GM23338 (cell line): ENCODE results near the gene FETUB. TPM values are rescaled to one million over a fixed set of nuclear protein-coding genes. Genes with fewer than 3 reads are reported as not detected.

Experiments
- ATAC-seq: fragments of 200-7000 bp; cut with Tn5 transposase; 3 replicates; pipeline ENCODE4 v1.9.1; 2020
- DNase-seq: peaks from one replicate; pipeline ENCODE4 v3.0.0-alpha.2; 2015; ENCODE audit warnings: low spot score
- H2AFZ ChIP-seq: fragments of 200-600 bp; sonication (generic); 2 replicates; pipeline ENCODE4 v1.8.0; 2016; ENCODE audit warnings: antibody characterized with exemption, mild to moderate bottlenecking, moderate library complexity
- H3F3A ChIP-seq: fragments of 200-600 bp; sonication (generic); replicated peaks from 2 replicates; pipeline ENCODE4 v1.8.0; 2017; ENCODE audit warnings: antibody characterized with exemption, mixed run types, low read depth
- H3K27ac ChIP-seq: fragments of 200-600 bp; sonication (generic); 2 replicates; pipeline ENCODE4 v1.6.1; 2016; ENCODE audit warnings: low read depth
- H3K27me3 ChIP-seq: fragments of 200-600 bp; sonication (generic); 2 replicates; pipeline ENCODE4 v1.8.0; 2016; ENCODE audit warnings: mild to moderate bottlenecking, mixed run types, moderate library complexity; ENCODE audit not compliant: insufficient read depth
- H3K36me3 ChIP-seq: fragments of 200-600 bp; sonication (generic); 2 replicates; pipeline ENCODE4 v1.8.0; 2016; ENCODE audit warnings: mild to moderate bottlenecking; ENCODE audit not compliant: insufficient read depth
- H3K4me1 ChIP-seq: fragments of 200-600 bp; sonication (generic); 2 replicates; pipeline ENCODE4 v1.8.0; 2016; ENCODE audit warnings: mild to moderate bottlenecking, moderate library complexity; ENCODE audit not compliant: insufficient read depth
- H3K4me2 ChIP-seq: fragments of 200-600 bp; sonication (generic); 2 replicates; pipeline ENCODE4 v1.7.1; 2017; ENCODE audit warnings: mixed run types
- H3K4me3 ChIP-seq: fragments of 200-600 bp; sonication (generic); 2 replicates; pipeline ENCODE4 v1.6.1; 2016; ENCODE audit warnings: mixed run types
- H3K79me2 ChIP-seq: fragments of 200-600 bp; sonication (generic); replicated peaks from 2 replicates; pipeline ENCODE4 v1.8.0; 2017; ENCODE audit warnings: mild to moderate bottlenecking; ENCODE audit not compliant: insufficient read depth
- H3K9me2 ChIP-seq: fragments of 200-600 bp; sonication (generic); 2 replicates; pipeline ENCODE4 v1.8.0; 2017; ENCODE audit not compliant: insufficient read depth
- H4K20me1 ChIP-seq: fragments of 200-600 bp; sonication (generic); replicated peaks from 2 replicates; pipeline ENCODE4 v1.8.0; 2017; ENCODE audit warnings: mild to moderate bottlenecking; ENCODE audit not compliant: insufficient read depth
- H3K27ac Mint-ChIP-seq: 2 replicates; pipeline ENCODE4 v1.8.0; 2020; ENCODE audit warnings: inconsistent platforms, mild to moderate bottlenecking, moderate library complexity, mixed read lengths
- H3K27me3 Mint-ChIP-seq: 3 replicates; pipeline ENCODE4 v1.8.0; 2022; ENCODE audit warnings: low read depth, mild to moderate bottlenecking, moderate library complexity, mixed read lengths, inconsistent platforms; ENCODE audit not compliant: insufficient read depth, poor library complexity
- H3K36me3 Mint-ChIP-seq: 3 replicates; pipeline ENCODE4 v1.8.0; 2021; ENCODE audit warnings: low read depth, mild to moderate bottlenecking, inconsistent platforms, moderate library complexity, mixed read lengths
- H3K4me1 Mint-ChIP-seq: 3 replicates; pipeline ENCODE4 v1.8.0; 2020; ENCODE audit warnings: mild to moderate bottlenecking, inconsistent platforms, mixed read lengths
- H3K4me3 Mint-ChIP-seq: 3 replicates; pipeline ENCODE4 v1.8.0; 2021; ENCODE audit warnings: moderate library complexity, mild to moderate bottlenecking, inconsistent platforms, mixed read lengths
- H3K9me3 Mint-ChIP-seq: 3 replicates; pipeline ENCODE4 v1.8.0; 2020; ENCODE audit warnings: moderate library complexity, mild to moderate bottlenecking, inconsistent platforms, mixed read lengths
- CREB1 ChIP-seq: fragments of 250-450 bp; sonication (Bioruptor Pico); IDR thresholded peaks from 2 replicates; pipeline ENCODE4 v1.5.0; 2020; ENCODE audit warnings: low read depth, mild to moderate bottlenecking, moderate library complexity
- EZH2 ChIP-seq: fragments of 200-600 bp; sonication (generic); IDR thresholded peaks from one replicate; pipeline ENCODE4 v1.8.0; 2017; ENCODE audit warnings: antibody characterized with exemption, mild to moderate bottlenecking, low read depth; ENCODE audit not compliant: unreplicated experiment
- EZH2phosphoT487 ChIP-seq: fragments of 200-600 bp; sonication (generic); IDR thresholded peaks from one replicate; pipeline ENCODE4 v1.8.1; 2018; ENCODE audit warnings: antibody characterized with exemption; ENCODE audit not compliant: unreplicated experiment
- JUNB ChIP-seq: IDR thresholded peaks from one replicate; pipeline ENCODE4 v1.6.1; 2016; ENCODE audit warnings: antibody characterized with exemption; ENCODE audit not compliant: unreplicated experiment
- NANOG ChIP-seq: IDR thresholded peaks from 2 replicates; pipeline ENCODE4 v1.6.1; 2016; ENCODE audit warnings: antibody characterized with exemption, borderline replicate concordance
- POLR2AphosphoS5 ChIP-seq: IDR thresholded peaks from 2 replicates; pipeline ENCODE4 v1.6.1; 2016; ENCODE audit warnings: antibody characterized with exemption, low read depth
- STAT1 ChIP-seq: IDR thresholded peaks from one replicate; pipeline ENCODE4 v1.6.1; 2016; ENCODE audit warnings: antibody characterized with exemption; ENCODE audit not compliant: unreplicated experiment
- ZNF114 ChIP-seq: fragments of 250-450 bp; sonication (Bioruptor Pico); IDR thresholded peaks from 2 replicates; pipeline ENCODE4 v1.5.0; 2020; ENCODE audit warnings: mild to moderate bottlenecking, moderate library complexity
- ZNF331 ChIP-seq: fragments of 250-450 bp; sonication (Bioruptor Pico); IDR thresholded peaks from 2 replicates; pipeline ENCODE4 v1.5.0; 2020; ENCODE audit warnings: low read depth, mild to moderate bottlenecking, moderate library complexity
- polyA plus RNA-seq: library from polyadenylated mRNA; unstranded; fragments of >200 nt; fragmentation: Nextera tagmentation; extraction: Ambion mirVana; gene quantifications from 2 replicates; pipeline ENCODE4 v1.2.1, GENCODE V29; 2016
- total RNA-seq: library from RNA; depleted of rRNA; stranded (reverse); fragments of >200 nt; shearing (Covaris generic); gene quantifications from 2 replicates; pipeline ENCODE4 v1.2.3, GENCODE V29; 2014
- TF ChIP-seq, protein P1 (sequence below): fragments of 250-450 bp; sonication (Bioruptor Pico); IDR thresholded peaks from 2 replicates; pipeline ENCODE4 v1.5.0; 2020; ENCODE audit warnings: mild to moderate bottlenecking, moderate library complexity
- TF ChIP-seq, protein P2 (sequence below), 2 experiments: fragments of 200-600 bp in 1 of 2; sonication (generic) in 1 of 2; conservative IDR thresholded peaks; 2 replicates each; pipeline versions ENCODE4 v1.5.1 to v1.6.1; 2016 to 2017; ENCODE audit warnings: antibody characterized with exemption in 2 of 2, low read depth in 2 of 2, mild to moderate bottlenecking in 2 of 2, moderate library complexity in 1 of 2
- TF ChIP-seq, protein P3 (sequence below): IDR thresholded peaks from one replicate; pipeline ENCODE4 v1.6.1; 2018; ENCODE audit warnings: antibody characterized with exemption; ENCODE audit not compliant: unreplicated experiment
- TF ChIP-seq, protein P4 (sequence below): IDR thresholded peaks from 2 replicates; pipeline ENCODE4 v1.6.1; 2016; ENCODE audit warnings: antibody characterized with exemption

FETUB gene
- total and polyA plus RNA-seq, 2 experiments from 2014 or later: 0.26 TPM; not detected in 1

DNA sequence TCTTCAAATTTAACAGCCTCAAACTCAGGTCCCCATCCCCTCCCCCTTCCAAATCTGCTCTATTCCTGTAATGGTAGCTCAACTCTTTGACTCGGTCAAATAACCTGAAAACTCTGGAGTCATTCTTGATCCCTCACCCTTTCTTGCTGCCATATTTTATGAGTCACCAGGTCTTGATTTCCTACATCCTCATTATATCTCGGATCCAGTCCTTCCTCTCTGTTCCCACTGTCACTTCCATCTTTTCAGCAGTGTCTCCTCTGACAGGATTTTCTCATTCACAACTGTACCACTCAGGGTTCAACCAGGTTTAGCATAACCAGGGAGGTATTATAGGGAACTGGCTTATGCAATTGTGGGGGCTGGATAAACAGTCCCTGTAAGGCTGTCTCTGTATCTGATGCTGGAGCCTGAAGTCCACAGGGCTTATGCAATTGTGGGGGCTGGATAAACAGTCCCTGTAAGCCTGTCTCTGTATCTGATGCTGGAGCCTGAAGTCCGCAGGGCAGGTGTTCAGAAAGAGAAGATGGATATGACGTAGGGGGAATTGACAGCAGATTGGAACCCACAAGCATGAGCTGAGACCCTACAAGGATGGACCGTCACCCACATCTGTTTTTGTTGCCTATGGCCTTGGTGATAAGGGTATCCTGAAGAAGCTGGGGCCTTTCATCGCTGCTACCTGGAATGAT, 9.1 kb upstream of the FETUB start (continued):
- no peak for TF ChIP-seq NANOG

DNA sequence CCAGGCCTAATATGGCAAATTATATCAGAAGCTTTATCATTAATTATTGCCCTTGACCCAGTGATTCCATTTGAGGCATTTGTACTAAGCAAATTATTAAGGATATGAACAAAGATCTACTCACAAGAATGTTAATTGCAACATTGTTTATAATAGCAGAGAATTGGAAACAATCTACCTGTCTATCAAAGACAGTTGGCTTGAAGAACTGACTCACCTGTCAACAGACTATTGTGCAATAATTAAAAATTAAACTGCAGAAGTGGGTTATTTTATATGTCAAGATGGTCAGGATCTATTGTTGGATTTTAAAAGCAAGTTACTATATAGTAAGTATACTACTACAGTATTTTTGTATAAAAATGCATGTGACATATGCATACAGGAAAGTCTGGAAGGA, 6.7 kb upstream of the FETUB start:
- Mint-ChIP-seq H3K27ac (no peak overlapping the region), H3K36me3 (no peaks in the 10 kb centered on the region), H3K27me3 (peaks cover 4% of the 10 kb centered on the region), H3K9me3 (no peaks in the 10 kb centered on the region), H3K4me1 (peaks cover 5% of the 10 kb centered on the region; the same call in 1 of the 3 replicates), H3K4me3 (no peak overlapping the region)
- no peaks in the 10 kb centered on the region for H3K79me2 ChIP-seq
- TF ChIP-seq ZNF114 (CRISPR knock-in tag) (no peak), JUNB (no peak), CREB1 (no peak), EZH2phosphoT487 (no peak), EZH2 (no peak), ZNF331 (CRISPR knock-in tag) (no peak), POLR2AphosphoS5 (no peak), NANOG (no peak), STAT1 (no peak)
- TF ChIP-seq, protein P1, sequence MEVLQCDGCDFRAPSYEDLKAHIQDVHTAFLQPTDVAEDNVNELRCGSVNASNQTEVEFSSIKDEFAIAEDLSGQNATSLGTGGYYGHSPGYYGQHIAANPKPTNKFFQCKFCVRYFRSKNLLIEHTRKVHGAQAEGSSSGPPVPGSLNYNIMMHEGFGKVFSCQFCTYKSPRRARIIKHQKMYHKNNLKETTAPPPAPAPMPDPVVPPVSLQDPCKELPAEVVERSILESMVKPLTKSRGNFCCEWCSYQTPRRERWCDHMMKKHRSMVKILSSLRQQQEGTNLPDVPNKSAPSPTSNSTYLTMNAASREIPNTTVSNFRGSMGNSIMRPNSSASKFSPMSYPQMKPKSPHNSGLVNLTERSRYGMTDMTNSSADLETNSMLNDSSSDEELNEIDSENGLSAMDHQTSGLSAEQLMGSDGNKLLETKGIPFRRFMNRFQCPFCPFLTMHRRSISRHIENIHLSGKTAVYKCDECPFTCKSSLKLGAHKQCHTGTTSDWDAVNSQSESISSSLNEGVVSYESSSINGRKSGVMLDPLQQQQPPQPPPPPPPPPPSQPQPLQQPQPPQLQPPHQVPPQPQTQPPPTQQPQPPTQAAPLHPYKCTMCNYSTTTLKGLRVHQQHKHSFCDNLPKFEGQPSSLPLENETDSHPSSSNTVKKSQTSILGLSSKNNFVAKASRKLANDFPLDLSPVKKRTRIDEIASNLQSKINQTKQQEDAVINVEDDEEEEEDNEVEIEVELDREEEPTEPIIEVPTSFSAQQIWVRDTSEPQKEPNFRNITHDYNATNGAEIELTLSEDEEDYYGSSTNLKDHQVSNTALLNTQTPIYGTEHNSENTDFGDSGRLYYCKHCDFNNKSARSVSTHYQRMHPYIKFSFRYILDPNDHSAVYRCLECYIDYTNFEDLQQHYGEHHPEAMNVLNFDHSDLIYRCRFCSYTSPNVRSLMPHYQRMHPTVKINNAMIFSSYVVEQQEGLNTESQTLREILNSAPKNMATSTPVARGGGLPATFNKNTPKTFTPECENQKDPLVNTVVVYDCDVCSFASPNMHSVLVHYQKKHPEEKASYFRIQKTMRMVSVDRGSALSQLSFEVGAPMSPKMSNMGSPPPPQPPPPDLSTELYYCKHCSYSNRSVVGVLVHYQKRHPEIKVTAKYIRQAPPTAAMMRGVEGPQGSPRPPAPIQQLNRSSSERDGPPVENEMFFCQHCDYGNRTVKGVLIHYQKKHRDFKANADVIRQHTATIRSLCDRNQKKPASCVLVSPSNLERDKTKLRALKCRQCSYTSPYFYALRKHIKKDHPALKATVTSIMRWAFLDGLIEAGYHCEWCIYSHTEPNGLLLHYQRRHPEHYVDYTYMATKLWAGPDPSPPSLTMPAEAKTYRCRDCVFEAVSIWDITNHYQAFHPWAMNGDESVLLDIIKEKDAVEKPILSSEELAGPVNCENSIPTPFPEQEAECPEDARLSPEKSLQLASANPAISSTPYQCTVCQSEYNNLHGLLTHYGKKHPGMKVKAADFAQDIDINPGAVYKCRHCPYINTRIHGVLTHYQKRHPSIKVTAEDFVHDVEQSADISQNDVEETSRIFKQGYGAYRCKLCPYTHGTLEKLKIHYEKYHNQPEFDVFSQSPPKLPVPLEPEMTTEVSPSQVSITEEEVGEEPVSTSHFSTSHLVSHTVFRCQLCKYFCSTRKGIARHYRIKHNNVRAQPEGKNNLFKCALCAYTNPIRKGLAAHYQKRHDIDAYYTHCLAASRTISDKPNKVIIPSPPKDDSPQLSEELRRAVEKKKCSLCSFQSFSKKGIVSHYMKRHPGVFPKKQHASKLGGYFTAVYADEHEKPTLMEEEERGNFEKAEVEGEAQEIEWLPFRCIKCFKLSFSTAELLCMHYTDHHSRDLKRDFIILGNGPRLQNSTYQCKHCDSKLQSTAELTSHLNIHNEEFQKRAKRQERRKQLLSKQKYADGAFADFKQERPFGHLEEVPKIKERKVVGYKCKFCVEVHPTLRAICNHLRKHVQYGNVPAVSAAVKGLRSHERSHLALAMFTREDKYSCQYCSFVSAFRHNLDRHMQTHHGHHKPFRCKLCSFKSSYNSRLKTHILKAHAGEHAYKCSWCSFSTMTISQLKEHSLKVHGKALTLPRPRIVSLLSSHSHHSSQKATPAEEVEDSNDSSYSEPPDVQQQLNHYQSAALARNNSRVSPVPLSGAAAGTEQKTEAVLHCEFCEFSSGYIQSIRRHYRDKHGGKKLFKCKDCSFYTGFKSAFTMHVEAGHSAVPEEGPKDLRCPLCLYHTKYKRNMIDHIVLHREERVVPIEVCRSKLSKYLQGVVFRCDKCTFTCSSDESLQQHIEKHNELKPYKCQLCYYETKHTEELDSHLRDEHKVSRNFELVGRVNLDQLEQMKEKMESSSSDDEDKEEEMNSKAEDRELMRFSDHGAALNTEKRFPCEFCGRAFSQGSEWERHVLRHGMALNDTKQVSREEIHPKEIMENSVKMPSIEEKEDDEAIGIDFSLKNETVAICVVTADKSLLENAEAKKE: no peak
- TF ChIP-seq, protein P2, sequence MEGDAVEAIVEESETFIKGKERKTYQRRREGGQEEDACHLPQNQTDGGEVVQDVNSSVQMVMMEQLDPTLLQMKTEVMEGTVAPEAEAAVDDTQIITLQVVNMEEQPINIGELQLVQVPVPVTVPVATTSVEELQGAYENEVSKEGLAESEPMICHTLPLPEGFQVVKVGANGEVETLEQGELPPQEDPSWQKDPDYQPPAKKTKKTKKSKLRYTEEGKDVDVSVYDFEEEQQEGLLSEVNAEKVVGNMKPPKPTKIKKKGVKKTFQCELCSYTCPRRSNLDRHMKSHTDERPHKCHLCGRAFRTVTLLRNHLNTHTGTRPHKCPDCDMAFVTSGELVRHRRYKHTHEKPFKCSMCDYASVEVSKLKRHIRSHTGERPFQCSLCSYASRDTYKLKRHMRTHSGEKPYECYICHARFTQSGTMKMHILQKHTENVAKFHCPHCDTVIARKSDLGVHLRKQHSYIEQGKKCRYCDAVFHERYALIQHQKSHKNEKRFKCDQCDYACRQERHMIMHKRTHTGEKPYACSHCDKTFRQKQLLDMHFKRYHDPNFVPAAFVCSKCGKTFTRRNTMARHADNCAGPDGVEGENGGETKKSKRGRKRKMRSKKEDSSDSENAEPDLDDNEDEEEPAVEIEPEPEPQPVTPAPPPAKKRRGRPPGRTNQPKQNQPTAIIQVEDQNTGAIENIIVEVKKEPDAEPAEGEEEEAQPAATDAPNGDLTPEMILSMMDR (conservative IDR thresholded peaks at IDR 0.05; ENCODE audit: low read depth in 2 of 2): no peak
- TF ChIP-seq, protein P3, sequence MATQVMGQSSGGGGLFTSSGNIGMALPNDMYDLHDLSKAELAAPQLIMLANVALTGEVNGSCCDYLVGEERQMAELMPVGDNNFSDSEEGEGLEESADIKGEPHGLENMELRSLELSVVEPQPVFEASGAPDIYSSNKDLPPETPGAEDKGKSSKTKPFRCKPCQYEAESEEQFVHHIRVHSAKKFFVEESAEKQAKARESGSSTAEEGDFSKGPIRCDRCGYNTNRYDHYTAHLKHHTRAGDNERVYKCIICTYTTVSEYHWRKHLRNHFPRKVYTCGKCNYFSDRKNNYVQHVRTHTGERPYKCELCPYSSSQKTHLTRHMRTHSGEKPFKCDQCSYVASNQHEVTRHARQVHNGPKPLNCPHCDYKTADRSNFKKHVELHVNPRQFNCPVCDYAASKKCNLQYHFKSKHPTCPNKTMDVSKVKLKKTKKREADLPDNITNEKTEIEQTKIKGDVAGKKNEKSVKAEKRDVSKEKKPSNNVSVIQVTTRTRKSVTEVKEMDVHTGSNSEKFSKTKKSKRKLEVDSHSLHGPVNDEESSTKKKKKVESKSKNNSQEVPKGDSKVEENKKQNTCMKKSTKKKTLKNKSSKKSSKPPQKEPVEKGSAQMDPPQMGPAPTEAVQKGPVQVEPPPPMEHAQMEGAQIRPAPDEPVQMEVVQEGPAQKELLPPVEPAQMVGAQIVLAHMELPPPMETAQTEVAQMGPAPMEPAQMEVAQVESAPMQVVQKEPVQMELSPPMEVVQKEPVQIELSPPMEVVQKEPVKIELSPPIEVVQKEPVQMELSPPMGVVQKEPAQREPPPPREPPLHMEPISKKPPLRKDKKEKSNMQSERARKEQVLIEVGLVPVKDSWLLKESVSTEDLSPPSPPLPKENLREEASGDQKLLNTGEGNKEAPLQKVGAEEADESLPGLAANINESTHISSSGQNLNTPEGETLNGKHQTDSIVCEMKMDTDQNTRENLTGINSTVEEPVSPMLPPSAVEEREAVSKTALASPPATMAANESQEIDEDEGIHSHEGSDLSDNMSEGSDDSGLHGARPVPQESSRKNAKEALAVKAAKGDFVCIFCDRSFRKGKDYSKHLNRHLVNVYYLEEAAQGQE: no peak
- TF ChIP-seq, protein P4, sequence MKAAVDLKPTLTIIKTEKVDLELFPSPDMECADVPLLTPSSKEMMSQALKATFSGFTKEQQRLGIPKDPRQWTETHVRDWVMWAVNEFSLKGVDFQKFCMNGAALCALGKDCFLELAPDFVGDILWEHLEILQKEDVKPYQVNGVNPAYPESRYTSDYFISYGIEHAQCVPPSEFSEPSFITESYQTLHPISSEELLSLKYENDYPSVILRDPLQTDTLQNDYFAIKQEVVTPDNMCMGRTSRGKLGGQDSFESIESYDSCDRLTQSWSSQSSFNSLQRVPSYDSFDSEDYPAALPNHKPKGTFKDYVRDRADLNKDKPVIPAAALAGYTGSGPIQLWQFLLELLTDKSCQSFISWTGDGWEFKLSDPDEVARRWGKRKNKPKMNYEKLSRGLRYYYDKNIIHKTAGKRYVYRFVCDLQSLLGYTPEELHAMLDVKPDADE: no peak
- H3K4me3 ChIP-seq: no peak overlapping the region
- DNase-seq (no peak), ATAC-seq (no peak)
- no peaks in the 10 kb centered on the region for H4K20me1 ChIP-seq
- no peaks in the 10 kb centered on the region for H3F3A ChIP-seq
- H3K27ac ChIP-seq: no peak overlapping the region
- H2AFZ ChIP-seq: no peak overlapping the region
- no peaks in the 10 kb centered on the region for H3K9me2 ChIP-seq
- no peak overlapping the region for H3K4me2 ChIP-seq
- no peaks in the 10 kb centered on the region for H3K4me1 ChIP-seq
- H3K27me3 ChIP-seq: no peaks in the 10 kb centered on the region
- H3K36me3 ChIP-seq: no peaks in the 10 kb centered on the region; the same call in 1 of the 2 replicates
